HG02798 (cell line): ENCODE measurements around the gene EFNA2.

Source experiments
- ATAC-seq: cut with Tn5 transposase; IDR thresholded peaks from one replicate; pipeline ENCODE4 v1.9.1; 2021; ENCODE audit warnings: mild to moderate bottlenecking; ENCODE audit not compliant: unreplicated experiment, poor library complexity

Gene EFNA2

DNA sequence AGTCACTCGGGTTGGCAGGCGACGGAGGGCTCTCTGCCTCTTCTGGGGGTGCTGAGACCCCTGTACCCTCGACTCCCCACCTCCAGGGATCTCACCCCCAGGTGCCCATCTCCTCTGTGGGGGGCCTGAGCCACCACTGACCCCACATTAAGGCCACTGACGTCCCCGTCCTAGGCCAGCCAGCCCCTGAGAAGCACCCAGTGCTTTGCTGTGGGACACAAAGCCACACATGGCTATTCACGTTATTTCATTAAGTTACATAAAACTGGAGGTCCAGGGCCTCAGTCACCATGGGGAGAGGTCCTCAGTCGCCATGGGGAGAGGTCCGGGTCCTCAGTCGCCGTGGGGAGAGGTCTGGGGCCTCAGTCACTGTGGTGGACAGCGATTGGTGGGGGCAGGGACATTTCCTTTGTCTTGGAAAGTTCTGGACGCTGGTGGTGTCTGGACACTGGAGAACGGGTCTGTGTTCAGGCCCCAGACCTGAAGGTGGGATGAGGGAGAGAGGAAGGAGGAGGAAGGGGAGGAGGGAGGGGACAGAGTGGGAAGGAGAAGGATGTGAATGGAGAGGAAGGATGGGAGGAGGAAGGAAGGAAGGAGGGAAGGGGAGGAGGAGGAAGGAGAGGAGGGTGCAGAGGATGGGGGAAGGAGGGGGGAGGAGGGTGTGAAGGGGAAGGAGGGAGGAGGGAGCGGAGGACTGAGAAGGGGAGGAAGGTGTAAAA lies 3.9 kb upstream of the EFNA2 start:
- ATAC-seq: no peak

DNA sequence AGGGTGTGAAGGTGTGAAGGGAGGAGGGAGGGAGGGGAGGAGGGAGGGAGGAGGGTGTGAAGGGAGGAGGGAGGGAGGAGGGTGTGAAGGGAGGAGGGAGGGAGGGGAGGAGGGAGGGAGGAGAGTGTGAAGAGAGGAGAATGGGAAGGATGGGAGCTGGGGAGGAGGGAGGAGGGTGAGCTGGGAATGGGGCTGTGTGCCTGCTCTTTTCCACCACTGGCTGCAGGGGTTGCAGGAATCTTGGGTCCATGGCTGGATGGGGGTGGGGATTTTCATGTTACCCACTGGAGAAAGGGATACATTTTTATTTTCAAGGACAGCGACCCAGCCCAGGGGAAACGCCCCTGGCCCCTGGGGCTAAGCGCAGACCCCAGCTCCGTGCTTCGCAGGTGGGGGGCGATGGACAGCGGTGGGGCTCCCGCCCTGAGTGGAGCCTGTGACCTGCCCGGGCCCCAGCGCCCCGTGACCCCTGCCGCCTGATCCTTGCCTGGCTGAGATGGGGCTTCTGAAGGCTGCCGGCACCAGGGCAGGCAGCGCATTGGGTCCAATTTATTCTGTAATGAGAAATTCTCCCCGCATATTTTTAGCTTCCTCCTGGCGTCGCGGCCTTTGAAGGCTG lies 3.0 kb upstream of the EFNA2 start:
- ATAC-seq: no peak

GRCh38 chr19:1283207-1283916 lies 2.3 kb upstream of the EFNA2 start:
- ATAC-seq: no peak

DNA sequence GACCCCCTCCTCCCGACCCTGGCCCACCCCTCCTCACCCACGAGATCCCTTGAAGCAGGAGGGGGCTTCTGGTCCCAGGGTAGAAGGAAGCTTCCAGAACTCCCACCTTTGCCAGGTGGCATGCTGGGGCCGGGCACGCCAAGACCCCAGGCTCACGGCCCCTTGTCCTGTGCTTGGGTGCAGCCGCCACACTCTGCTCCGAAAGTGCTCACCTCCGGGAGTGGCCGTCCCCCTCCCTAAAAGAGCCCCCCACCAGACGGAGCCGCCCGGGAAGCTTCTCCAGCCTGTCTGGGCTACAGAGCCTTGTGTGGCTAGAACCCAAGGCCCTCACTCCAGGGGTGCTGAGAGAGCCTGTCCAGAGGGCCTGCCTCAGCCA lies 1.8 kb upstream of the EFNA2 start:
- no peak for ATAC-seq

DNA sequence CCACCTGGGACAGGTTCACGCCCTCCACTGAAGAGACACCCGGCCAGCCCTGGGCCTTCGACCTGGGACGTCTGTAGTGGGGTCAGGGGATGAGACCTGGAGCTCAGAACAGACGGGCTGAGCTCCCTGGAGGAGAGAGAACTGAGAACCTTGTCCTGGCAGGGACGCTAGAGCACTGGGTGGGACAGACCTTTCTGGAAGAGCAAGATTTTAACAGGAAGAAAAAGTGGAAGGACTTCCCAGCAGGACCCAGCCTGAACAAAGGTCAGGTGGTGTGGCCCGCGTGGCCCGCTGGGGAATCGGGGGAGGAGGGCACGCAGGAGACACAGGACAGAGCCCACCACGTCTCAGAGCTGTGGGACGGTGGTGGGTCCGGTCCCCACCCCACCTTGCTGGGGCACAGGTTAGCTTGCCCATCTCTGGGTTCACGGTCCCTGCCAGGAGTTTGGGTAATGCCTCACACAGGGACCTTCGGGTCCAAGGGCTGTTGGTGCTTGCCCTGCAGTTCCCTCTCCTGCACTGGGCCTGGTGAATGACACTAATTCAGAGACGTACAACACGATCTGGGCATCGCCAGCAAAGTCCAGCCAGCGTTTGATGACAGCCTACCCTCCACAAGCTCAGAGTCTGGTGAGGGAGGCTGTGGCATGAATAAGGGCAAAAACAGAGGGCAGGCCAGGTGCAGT lies 1.2 kb upstream of the EFNA2 start:
- ATAC-seq: no peak

DNA sequence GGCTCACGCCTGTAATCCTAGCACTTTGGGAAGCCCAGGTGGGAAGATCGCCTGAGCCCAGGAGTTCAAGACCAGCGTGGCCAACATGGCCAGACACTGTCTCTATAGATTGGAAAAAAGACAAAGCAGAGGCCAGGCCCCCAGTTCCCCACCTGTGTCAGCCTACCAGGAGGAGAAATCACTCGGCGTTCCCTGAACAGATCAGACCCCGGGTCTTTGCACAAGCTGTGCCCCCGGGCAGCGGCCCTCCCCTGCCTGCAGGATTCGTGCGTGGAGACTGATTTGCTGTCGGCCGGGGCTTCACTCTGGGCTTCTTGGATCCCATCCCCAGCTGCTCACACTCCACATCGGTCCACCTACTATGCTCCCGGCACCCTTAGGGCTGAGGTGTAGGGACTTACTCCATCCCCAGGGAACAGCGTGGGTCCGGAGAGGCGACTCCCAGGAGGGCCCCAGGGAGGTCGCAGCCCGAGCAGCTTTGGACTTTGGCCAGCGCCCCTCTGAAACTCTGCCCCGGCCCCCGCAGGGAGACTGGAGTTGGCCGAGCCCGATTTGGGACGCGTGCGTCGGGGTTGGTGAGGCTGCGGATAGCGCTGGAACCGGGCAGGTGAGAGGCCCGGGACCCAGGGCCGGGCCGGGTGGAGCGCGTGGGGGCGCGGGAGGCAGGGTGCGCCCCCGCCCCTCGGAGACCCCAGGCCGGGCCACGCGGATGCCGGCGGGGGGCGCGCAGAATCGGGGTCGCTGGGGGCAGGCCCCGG lies 515 bp upstream of the EFNA2 start:
- ATAC-seq: no peak

DNA sequence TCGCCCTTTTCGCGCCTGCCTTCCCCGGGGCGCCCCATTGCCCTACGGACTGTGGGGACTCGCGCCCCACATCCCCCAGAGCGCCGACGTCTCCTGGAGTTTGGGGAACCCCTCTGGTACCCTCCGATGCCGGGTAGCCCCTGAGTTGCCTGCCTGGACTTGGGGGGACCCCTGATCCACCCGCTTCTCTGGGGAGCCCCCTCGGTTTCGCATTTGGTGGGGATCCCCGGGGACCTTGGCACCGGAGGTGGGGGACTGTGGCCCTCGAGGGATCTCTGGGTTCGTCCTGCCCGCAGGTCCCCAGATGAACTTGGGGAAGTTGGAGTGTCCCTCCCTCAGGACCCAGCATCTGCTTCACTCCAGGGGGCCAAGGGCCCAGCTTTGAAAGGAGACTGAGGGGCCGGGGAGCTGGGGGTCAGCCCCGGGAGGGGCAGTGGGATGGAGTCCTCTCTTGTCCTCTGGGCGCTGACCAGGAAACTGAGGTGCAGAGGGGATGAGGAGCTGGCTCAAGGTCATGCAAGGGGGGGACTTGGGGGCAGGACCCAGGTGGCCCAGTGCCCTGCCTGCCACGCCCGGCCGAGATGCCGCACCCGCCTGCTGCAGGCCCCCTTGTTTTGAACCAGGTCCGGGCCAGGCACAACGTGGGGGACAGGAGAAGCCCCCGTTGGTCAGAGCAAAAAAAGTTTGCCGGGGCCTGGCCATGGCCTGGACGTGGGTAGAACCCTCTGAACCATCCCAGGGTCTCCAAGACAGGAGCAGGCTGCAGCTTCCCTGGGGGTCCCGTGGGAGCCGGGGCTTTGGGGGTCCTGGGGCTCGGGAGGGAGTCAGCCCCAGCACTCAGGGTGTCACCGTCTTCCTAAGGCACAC lies 1.0 kb downstream of the EFNA2 start:
- ATAC-seq: no peak

DNA sequence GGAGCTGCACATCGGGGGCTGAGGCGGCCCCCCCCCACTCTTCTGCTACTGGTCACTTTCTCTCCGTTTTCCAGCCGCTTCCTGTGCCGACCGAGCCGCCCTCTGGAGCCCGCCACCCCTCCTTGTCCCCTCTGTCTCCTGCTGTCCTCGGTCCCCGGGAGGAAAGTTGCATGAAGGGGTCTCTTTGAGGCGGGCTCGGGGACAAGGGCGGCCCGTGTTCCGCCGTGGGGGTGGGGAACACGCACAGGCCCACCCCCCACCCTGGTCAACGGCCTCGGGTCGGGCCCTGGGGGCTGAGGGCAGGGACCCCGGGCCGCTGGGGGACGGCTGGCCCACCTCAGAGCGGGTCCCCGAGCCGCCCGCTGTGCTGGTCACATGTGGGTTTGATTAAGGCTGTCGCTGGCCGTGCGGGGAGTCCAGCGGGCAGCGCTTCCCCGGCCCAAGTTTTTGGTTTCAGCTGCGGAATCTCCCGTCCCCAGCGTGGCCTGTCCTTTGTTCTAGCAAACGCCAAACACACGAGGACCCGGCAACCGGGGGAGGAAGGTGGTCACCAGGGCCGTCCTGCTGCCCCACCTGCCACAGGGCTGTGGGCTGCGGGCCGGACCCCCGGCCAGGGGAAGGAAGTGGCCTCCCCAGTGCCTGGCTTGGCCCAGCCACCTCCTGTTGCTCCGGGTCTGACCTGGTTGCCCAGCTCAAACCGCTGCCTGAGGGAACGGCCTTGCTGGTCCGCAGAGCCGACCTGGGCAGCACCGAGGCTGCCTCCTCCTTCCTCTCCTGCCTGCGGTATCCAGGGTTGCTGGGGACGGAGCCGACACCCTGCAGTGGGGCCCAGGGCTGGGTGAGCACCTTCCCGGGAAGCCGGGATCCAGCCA lies 1.9 kb downstream of the EFNA2 start:
- no peak for ATAC-seq

GRCh38 chr19:1288226-1288612 lies 2.5 kb downstream of the EFNA2 start:
- no peak for ATAC-seq

DNA sequence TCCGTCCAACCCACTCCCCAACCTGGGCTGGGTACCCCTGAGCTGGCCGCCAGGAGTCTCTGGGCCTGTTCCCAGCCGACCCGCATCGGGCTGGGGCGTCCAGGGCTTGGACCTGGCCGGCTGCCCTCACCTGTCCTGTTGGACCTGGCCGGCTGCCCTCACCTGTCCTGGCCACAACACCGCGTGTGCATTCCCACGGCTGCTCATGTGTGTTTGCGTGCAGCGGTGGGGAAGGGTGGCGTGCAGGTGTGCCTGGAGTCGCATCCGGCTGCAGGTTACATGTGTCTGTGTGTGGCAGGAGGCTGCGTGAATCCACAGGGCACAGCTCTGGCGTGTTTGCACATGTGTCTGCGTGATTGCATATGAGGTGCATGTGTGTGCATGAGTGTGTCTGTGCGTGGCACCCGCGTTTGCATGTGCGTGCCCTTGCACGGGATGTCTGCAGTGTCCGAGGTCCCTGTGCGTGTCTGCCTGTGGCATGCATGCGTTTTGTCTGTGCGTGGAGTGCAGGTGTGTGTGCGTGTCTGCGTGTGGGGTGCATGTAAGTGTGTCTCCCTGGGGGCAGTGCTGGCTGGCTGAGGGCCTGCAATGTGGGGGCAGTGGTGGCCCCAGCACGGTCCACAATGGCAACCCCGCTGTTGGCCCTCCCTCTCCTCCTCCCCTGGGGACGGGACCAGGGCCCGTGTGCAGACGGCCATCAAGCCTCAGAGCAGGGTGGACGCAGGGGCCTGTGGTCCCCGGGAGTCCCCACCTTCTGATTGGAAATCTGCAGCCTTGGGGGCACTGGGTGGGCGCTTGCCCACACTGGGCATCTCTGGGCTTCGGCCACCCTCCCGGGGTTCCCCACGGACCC lies 3.4 kb downstream of the EFNA2 start:
- no peak for ATAC-seq

DNA sequence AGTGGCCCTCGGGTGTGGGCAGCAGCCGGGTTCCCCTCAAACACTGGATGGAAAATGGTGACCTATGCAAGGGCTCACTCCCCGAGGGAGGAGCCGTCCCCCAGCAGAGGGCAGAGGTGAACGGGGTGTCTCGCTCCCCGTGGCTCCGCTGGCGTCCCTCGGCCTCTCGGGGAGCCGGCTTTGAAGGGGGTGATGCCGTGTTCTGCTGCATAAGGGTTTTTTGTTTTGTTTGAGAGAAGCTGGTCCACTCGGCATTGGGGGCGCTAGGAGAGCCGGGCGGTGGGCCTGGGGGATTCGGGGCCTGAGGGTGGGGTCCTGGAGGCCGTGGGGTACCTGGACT lies 4.0 kb downstream of the EFNA2 start:
- no peak for ATAC-seq

DNA sequence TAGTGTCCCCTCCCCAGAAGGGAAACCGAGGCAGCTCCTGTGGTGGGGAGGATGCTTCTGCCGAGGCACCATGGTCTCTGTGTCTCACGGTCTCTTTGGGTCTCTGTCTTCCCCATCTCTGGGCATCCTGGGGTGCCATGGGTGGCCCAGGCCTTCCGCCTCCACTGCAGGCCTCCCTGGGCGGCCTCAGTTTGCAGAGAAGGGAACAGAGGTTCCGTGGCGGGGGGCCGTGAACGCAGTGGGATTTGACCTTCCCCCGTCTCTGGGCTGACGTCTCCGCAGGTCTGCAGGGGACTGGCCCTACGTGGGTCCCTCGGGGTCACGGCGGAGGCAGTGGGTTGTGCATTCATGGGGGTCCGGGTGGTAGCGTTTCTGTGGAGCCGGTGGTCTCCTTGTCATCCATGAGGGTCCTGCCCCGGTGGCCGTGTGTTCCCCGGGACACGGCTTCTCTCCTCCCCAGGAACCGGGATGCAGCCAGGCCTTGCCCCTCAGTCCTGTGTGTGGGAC lies 4.6 kb downstream of the EFNA2 start:
- ATAC-seq: no peak

DNA sequence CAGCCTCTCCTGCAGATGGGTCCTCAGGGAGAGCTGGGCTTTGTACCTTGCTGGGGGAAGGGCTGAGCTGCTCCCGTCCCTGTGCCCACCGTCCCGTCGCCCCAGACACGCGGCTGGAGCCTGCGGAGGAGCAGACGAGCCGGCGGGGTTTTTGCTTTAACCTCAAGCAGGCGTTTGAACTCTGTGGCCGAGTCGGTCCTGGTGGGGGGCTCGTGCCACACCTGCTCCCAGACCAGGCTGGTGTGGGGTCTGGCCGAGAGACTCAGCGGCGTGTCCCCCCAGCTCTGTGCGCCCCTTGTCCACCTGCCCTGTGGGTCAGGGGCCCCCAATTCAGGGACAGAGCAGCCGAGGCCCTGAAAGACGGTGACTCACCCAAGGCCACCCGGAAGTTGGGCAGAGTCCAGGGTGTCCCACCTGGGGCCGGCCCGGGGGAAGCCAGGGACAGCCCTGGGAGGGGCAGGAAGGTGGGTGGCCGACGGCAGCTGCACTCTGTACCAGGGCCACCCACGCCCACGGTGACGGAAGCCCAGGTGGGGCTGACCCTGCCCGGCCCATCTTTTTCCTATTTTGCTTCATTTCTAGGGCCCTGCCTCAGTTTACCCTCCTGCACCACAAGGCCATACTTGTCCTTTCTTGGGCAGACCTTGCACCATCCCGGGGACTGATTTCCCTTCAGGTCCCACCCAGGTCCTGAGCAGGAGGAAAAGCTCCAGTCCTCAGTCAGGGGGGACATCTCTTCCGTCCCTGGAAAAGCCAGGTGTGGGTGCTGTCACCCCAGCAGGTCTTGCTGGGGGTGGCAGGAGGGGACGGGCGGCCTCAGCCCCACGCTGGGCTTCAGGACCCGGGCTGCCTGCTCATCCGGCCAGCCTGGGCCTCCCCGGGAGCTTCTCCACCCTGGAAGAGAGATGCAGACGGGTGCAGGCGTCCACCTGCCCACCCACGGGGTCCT lies 5.3 kb downstream of the EFNA2 start:
- no peak for ATAC-seq

DNA sequence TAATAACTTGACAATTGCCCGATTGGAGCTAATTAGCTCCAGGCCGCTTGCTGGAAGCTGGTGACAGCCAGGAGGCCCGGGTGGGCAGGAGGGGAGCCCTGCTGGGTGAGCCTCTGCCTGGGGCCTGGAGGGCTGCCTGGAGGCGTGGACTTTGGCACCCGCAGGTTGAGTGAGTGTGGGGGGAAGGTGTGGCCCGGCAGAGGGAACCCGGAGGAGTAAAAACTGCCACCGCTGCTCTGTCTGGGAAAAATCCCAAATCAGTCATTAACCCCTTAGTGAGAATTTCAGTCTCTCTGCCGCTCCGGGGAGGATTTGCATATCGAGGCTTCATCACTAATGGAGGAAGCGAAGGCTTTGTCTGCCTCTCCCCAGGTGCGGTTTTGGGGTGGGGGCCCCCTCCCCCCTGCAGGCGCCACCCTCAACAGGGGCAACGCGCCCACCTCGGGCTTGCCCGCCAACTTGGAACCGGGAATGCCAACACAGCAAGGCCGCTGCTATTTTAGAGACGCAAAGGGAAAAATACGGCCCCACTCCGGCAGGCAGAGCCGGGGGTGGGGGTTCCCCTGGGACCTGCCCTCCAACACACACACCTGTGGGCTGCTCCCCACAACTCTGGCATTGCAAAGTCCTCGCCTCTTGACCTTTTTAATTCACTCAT lies 6.2 kb downstream of the EFNA2 start:
- no peak for ATAC-seq

DNA sequence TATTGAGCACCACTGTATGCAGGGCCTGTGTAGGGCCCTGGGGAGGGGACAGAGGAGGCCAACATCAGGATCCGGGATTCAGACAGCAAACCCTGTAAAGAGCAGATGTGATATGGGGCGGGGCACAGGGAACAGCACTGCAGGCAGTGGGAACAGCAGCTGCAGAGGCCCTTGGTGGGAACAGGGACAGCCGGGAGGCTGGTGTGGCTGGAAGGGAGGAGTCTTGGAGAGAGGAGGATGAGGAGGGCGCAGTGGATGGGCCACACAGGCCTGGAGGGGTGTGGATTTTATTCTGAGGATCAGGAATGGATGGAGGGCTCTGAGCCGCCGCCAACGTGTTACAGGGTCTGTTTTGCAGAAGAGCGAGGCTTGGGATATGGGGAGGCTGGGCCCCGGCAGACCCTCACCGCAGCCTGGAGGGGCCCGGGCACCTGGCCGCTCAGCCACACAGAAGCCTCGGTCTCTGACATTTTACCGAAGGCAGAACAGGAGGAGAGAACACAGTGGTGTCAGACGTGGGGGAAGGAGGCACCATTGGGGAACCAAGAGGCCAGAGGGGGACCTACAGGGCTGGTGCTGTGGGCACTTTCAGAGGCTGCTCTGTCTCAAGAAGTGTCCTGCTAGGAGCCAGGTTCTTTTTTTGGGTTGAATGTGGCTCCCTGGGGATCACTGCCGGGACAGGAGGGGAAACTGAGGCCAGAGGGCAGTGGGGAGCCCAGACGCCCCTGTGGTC lies 6.9 kb downstream of the EFNA2 start:
- ATAC-seq: no peak
